GM23248 (cell line): ENCODE data around the gene NR3C2.

Experiments used
- EZH2 ChIP-seq: fragments of 200-600 bp; sonication (generic); IDR thresholded peaks from 2 replicates; pipeline ENCODE4 v1.6.1; 2018; ENCODE audit warnings: antibody characterized with exemption, mild to moderate bottlenecking; ENCODE audit not compliant: insufficient read depth, poor library complexity, severe bottlenecking
- EZH2phosphoT487 ChIP-seq: fragments of 200-600 bp; sonication (generic); IDR thresholded peaks from 2 replicates; pipeline ENCODE4 v1.6.1; 2018; ENCODE audit warnings: antibody characterized with exemption, moderate library complexity, mild to moderate bottlenecking, low read depth; ENCODE audit not compliant: insufficient read depth

GRCh38 chr4:148170408-148171365, 271.5 kb downstream of the NR3C2 start:
- TF ChIP-seq EZH2 (no peak), EZH2phosphoT487 (no peak)
